ENCODE measurements around the gene SRPX.

Gene SRPX

GRCh38 chrX:38220415-38221390, at the start of gene SRPX:
Gene SRPX, minus strand, starts transcription at chrX:38220871. Its CDS starts 79 bp downstream, at chrX:38220792.
- peak within 1 kb of the TSS; percentile 43 for H3K4me3 ChIP-seq (ENCODE audit: low read depth, low read length)

GRCh38 chrX:38268011-38268410, 47.3 kb upstream of the SRPX start:
- H3K4me3 ChIP-seq (ENCODE audit: low read depth, low read length), result no peak overlapping the region

DNA sequence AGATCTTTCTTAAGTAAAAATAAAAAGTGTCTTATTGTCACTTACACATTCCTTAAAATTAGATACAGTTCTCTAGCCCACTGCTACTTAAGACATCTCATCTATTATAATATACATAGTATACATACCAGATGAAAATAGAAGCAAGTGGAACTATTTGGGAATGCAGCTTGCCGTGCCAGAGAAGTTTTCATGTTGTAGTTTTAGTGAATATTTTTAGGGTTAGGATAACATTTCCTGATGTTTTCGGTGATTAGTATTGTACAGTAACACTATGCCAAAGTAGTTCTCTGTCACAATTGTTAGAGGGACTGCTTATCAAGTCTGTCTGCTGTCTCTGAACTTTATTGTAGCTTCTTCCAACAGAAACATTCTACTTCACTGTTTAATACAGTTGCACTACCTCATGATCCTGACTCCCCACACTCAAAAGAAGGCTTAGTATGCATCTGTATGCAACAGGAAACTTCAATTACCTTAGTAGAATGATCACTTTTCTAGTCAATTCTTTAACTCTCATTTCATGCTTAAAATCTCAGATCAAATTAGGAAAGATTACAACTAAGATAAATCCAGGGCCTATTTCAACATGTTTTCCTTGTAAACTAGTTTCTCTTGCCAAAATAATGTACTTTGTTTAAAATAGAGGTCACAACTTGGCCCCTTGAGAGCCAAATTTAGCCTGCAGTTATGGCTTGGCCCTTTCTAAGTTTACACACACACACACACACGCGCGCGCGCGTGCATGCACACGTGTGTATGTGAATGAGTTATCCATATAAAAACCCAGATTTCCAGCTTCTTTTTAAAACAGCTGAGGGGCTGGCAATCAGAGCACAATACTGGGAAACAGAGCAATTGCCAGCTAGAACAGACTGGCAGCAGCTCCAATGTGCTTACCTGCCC, 42.3 kb upstream of the SRPX start:
- no peak overlapping the region for H3K4me3 ChIP-seq (ENCODE audit: low read depth, low read length)

DNA sequence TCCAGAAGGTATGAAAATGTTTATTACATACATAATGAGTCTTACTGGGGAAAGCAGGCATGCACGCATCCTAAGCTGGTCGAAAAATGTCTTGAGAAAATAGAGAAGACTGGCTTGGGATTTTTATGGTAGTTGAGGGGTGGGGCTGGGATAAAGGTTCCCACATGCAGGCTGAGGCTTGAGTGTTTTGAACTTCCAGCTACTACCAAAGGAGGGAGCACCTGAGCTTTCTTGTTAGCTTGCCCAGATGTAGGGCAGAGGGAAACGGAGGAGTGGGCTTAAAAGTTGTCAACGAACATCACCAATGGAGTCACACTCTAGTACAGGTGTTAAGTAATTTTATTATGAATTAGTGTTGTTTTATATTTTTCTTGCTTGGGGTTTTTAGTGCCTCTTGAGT, 39.6 kb upstream of the SRPX start:
- H3K4me3 ChIP-seq (ENCODE audit: low read depth, low read length), result no peak overlapping the region

- H3K4me3 ChIP-seq (ENCODE audit: low read depth, low read length), result no peak overlapping the region
These were observed 35.3 kb upstream of the SRPX start for GRCh38 chrX:38256019-38256418.

GRCh38 chrX:38249965-38250364, 29.3 kb upstream of the SRPX start:
- H3K4me3 ChIP-seq (ENCODE audit: low read depth, low read length), result no peak overlapping the region

DNA sequence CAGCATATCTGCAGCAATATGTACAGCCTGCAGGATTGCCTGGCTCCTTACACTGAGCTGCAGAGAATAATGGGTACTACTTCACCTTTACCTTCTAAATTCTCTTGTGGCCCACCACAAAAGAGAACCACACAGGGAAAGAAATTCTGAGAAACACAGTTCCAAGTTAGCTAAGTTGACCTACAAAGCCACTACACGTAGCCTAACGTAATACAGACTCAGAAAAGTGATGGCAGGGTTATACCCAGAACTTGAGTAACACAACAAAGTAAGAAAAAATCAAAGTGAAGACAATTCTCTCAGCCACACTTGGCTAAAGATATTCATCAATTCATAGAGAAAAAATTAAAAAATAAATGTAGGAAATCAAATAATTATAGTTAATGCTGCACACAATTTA, 26.4 kb upstream of the SRPX start:
- H3K4me3 ChIP-seq (ENCODE audit: low read depth, low read length), result no peak overlapping the region

- no peak overlapping the region for H3K4me3 ChIP-seq (ENCODE audit: low read depth, low read length)
These were observed 19.9 kb upstream of the SRPX start for GRCh38 chrX:38240541-38240940.

GRCh38 chrX:38236901-38237615, 16.4 kb upstream of the SRPX start:
- no peak overlapping the region for H3K4me3 ChIP-seq (ENCODE audit: low read depth, low read length)

GRCh38 chrX:38233891-38234667, 13.4 kb upstream of the SRPX start:
- no peak overlapping the region for H3K4me3 ChIP-seq (ENCODE audit: low read depth, low read length)

DNA sequence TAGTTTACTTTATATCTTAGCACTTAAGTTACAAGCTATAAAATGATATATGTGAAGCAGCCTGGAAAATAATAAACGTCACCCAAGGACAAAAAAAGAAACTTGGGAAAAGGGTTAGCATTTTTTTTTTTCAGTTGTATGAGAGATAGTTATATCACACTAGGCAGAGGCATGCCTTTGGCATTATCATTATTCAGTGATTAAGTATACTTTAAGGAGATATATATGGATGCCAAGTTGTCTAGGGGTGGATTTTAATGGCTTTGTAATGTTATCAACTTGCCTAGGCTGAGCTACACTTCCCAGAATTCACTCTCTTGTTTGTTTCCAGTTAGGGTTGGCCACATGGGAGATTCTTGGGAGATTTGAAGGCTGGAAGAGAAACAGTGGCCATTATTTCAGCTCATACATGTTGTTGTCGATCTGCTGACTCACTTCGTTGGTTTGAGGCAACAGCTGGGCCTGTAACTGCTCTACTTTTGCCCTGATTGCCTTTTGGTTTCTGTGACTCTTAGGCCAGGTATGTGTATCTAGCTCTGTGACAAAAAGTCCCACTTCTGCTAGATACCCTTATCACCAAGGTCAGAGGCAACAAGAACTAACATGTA, 11.5 kb upstream of the SRPX start:
- no peak overlapping the region for H3K4me3 ChIP-seq (ENCODE audit: low read depth, low read length)

DNA sequence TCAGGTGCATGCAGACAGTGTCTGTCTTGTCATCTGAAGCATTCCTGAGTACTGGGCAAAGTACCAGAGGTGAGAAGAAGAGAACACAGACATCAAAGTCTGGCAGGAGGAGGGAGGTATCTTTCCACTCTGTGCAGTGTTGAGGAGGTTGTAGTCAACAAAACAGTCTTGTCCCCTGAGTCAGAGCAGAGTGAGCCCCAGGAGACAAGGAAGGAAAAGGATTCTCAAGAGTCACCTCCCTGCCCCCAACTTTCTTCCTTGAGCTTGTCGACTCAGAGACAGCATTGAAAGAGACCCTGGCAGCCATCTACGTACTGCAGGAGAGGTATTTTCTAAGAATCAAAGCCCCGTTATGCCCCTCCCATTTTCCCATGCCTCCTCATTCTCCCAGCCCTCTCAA, 4.4 kb upstream of the SRPX start:
- no peak overlapping the region for H3K4me3 ChIP-seq (ENCODE audit: low read depth, low read length)

GRCh38 chrX:38224160-38224559, 3.5 kb upstream of the SRPX start:
- no peak overlapping the region for H3K4me3 ChIP-seq (ENCODE audit: low read depth, low read length)

GRCh38 chrX:38221391-38221929, 789 bp upstream of the SRPX start:
- no peak overlapping the region for H3K4me3 ChIP-seq (ENCODE audit: low read depth, low read length)

DNA sequence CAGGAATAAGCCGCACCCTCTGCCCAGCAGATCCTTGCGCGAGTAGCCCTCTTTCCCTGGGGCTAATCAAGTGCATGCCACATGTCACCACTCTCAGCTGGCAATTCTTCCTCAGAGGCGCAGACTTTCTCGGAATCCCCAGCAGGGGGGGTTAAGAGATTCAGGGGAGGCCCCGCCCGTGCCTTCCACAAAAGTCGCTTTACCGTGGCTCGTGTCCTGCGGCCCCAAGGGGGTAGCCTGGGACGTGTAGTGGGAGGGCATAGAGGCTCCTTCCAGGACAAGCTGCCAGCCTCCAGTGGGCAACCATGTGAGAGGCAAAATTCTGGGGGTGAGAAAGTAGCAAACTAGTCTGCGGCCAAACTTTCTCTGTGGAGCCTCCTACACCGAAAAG, 652 bp downstream of the SRPX start:
- H3K4me3 ChIP-seq (ENCODE audit: low read depth, low read length), result peak overlapping the region; percentile 43

GRCh38 chrX:38216642-38217041, 4.0 kb downstream of the SRPX start:
- no peak overlapping the region for H3K4me3 ChIP-seq (ENCODE audit: low read depth, low read length)

- H3K4me3 ChIP-seq (ENCODE audit: low read depth, low read length), result no peak overlapping the region
These were observed 5.8 kb downstream of the SRPX start for GRCh38 chrX:38214551-38215531.

DNA sequence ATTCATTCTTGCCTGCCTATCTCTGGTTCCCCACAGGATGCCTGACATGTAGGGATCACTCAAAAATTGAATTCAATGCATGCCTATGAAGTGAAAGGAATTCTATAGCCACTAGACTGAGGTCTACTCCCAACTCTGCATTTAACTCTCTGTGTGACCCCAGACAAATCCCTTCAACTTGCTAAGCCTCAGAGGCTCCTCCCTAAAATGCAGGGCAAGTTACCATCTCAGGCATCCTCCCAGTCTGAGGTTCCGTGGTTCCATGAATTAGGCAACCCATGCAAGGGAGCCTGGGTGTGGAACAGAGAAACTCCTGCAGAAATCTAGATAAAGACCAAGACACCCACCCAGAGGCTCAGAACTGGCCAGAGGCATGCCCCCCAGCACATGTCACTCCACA, 6.6 kb downstream of the SRPX start:
- H3K4me3 ChIP-seq (ENCODE audit: low read depth, low read length), result no peak overlapping the region

Measured in iPS-11a (cell line).